GM18505 (cell line): ENCODE results near the gene SLC26A1.
"Not testable (repeated sequence)": the region's sequence is repeated elsewhere in the genome, so short reads cannot be mapped to it uniquely, and the experiment has no call there.

Experiments used
- ATAC-seq: cut with Tn5 transposase; IDR thresholded peaks from one replicate; pipeline ENCODE4 v1.9.1; 2021; ENCODE audit not compliant: unreplicated experiment
- POLR2A ChIP-seq: IDR thresholded peaks from 4 replicates; pipeline ENCODE4 v1.6.1; 2011; ENCODE audit warnings: borderline replicate concordance; ENCODE audit not compliant: insufficient read depth, insufficient read length; ENCODE audit errors: extremely low read depth

The SLC26A1 gene

GRCh38 chr4:1004071-1004418 lies 10.8 kb upstream of the SLC26A1 start:
- ATAC-seq = no peak
- no peak for TF ChIP-seq POLR2A

DNA sequence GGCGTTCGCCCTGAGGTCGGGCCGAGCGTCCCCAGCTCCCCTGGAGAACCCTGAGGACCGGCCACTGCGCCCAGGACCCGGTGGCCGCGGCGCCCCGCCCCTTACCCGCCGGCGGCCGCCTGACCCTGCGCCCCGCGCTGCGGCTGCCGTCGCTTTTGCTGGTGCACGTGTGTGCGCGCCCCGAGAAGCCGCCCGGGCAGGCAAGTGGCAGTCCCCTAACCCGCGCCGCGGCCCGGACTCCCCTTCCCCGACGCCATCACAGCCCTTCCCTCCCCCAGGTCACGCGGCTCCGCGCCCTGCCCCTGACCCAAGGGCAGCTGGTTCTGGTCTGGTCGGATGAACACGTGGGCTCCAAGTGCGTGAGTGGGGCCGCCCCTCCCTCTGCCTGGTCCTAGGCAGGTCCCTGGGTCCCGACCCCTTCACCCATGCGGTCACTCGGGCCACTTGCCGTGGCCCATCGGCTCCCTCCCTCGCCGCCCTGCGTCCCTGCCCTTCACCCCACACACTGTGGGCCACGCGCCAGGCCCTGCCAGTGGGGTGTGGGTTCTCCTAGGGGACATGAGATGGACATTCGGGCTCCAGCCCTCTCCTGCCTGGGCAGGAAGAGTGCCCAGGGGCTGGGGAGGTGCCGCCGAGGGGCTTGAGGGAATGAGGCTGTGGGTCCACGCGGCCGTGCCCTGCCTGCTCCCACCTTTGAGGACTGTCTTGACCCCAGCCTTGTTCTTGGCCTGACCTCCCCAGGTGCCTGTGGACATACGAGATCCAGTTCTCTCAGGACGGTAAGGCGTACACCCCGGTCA lies 10.3 kb upstream of the SLC26A1 start:
- no peak for ATAC-seq
- no peak for TF ChIP-seq POLR2A

DNA sequence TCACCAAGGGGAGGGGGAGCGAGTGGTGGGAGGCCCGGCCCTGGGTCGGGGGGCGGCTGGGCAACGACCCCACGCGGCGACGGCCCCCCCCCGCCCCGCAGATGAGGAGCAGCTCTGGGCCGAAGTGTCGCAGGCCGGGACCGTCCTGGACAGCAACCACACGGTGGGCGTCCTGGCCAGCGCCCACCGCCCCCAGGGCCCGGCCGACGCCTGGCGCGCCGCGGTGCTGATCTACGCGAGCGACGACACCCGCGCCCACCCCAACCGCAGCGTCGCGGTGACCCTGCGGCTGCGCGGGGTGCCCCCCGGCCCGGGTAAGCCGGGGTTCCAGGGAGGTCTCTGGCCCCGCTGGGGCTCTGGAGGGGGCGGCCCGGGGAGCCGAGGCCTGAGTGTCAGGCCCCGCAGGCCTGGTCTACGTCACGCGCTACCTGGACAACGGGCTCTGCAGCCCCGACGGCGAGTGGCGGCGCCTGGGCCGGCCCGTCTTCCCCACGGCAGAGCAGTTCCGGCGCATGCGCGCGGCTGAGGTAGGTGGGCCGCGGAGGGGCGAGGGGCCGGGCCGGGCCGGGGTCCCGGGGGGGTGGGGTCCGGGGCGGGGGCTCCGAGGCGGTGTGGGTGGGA lies 9.5 kb upstream of the SLC26A1 start:
- TF ChIP-seq POLR2A = no peak
- no peak for ATAC-seq

- no peak for ATAC-seq
These were observed 9.0 kb upstream of the SLC26A1 start for GRCh38 chr4:1002131-1002630.

GRCh38 chr4:1001561-1002130 lies 8.4 kb upstream of the SLC26A1 start:
- TF ChIP-seq POLR2A = no peak
- ATAC-seq = no peak

More at GRCh38 chr4:1002131-1002630, 9.0 kb upstream of the SLC26A1 start:
- no peak for TF ChIP-seq POLR2A

- no peak for TF ChIP-seq POLR2A
- no peak for ATAC-seq
These were observed 7.6 kb upstream of the SLC26A1 start for GRCh38 chr4:1000686-1001260.

DNA sequence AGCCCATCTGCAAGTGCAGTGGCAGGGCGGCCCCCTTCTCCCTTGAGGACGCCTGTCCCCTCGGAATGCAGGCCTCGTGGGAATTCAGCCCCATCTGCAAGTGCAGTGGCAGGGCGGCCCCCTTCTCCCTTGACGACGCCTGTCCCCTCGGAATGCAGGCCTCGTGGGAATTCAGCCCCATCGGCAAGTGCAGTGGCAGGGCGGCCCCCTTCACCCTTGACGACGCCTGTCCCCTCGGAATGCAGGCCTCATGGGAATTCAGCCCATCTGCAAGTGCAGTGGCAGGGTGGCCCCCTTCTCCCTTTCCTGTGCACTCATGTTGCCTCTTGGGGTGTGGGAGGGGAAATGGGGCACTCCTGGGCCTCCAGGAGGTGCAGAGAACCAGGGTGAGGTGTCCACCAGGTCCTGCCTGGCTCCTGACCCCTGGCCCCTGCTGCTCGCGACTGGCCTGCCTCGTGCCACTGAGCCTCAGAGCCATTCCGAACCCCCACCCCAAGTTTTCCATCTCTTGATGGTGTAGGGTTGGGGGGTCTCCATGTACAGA lies 6.8 kb upstream of the SLC26A1 start:
- ATAC-seq = no peak
- no peak for TF ChIP-seq POLR2A

DNA sequence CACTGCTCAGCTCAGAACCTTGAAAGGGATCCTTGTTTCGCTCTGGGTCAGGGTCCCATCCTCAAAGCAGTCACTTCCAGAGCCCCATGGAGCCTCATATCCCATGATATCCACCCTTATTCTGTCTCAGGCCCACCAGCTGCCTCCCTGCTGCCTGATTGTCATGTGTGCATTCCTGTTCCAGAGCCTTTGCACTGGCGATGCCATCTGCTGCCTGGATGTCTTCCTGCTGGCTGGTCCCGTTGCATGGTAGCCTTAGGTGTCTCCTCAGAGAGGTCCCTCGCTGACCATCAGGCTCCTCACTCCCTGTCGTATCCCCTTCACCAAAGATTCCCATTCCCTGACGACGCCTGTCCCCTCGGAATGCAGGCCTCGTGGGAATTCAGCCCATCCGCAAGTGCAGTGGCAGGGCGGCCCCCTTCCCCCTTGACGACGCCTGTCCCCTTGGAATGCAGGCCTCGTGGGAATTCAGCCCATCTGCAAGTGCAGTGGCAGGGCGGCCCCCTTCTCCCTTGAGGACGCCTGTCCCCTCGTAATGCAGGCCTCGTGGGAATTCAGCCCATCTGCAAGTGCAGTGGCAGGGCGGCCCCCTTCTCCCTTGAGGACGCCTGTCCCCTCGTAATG lies 6.1 kb upstream of the SLC26A1 start:
- not testable (repeated sequence) for ATAC-seq

DNA sequence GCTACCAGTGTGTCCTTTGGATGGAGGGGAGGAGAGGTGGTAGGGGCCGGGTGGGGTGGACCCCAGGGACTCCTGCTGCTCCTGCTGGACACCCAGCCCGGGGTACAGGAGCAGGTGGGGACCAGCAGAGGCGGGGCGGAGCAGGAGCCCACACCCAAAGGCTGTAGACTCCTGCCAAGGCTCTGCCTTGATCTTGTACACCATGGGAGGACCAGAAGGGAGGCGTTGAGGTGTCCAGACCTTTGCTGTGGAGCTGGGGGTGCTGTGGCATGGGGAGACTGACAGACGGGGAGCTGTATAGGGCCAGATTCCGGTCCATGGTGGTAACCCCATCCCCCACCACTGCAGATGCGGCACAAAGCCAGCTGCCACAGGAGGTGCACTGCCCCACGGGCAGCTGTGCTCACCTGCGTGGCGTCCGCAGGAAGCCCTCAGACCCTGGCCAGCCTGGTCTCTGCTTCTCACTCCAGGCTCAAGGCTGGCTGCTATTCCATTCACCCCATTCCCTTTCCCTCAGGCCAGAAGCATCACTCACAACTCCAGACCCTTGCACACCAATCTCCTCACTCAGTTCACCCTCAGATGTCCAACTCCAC lies 5.0 kb upstream of the SLC26A1 start:
- ATAC-seq = no peak
- no peak for TF ChIP-seq POLR2A

DNA sequence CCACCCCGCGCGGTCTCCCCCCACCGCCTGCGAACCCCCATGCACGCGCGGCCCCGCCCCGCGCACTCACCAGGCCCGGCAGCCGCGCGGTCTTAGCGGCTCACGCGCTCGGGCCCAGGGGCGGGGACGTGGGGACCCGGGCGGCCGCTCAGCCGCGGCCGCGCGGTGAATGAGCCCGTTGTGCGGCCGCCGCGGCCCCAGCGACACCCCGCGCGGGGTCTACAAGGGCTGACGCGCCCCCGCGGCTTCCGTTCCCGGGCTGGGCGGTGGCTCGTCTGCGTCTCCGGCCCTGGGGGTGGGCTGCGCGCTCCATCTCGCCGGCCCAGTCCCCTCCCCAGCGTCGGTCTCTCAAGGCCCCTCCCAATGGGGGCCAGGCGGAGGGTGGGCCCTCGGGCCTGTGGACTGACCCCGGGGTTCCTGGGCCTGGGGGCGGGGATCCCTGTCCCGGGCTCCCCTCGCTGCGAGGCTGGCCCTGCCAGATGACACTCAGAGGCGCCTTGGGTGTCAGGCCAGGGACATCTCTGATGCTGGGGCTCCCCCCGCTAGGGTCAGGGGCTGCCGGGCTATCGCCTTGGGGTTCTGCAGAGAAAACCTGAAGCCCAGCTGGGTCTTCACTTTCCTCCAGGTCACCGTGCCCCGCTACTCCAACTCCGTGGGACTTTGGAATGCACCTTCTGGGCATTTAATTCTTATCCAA lies 4.3 kb upstream of the SLC26A1 start:
- ATAC-seq = no peak
- TF ChIP-seq POLR2A = no peak

GRCh38 chr4:996997-997374 lies 3.8 kb upstream of the SLC26A1 start:
- TF ChIP-seq POLR2A = no peak
- no peak for ATAC-seq
